ENCODE measurements around the gene SCAF8. TPM values are rescaled to one million over a fixed set of nuclear protein-coding genes. Genes with fewer than 3 reads are reported as not detected.

SCAF8 gene
- total and polyA plus RNA-seq, 9 of the 15 experiments (the other 6 are each of a cell fraction or from before 2014, with no cell fraction given): 10.5 to 46.6 (median 23.2) TPM

- TF ChIP-seq CREB3L1 (IDR thresholded peaks at IDR 0.05; ENCODE audit: borderline replicate concordance, low read depth) (peak; percentile 69), ZBTB9 (CRISPR knock-in tag; IDR thresholded peaks at IDR 0.05) (no peak), NR4A1 (CRISPR knock-in tag; IDR thresholded peaks at IDR 0.05) (no peak), NR4A1 (tag; IDR thresholded peaks at IDR 0.05) (peak; percentile 15), FOSL1 (tag; conservative IDR thresholded peaks at IDR 0.05) (no peak; the same call in 1 of the 2 replicates), PYGO2 (tag; IDR thresholded peaks at IDR 0.05) (no peak), ZBTB1 (CRISPR knock-in tag; IDR thresholded peaks at IDR 0.05; ENCODE audit: borderline replicate concordance, low read depth) (no peak), HIVEP1 (CRISPR knock-in tag; IDR thresholded peaks at IDR 0.05) (no peak), CTBP1 (IDR thresholded peaks at IDR 0.05; ENCODE audit: borderline replicate concordance) (peak; percentile 95), U2AF1 (optimal IDR thresholded peaks at IDR 0.05; ENCODE audit: low read depth, low read length) (no peak), BRCA1 (IDR thresholded peaks at IDR 0.05) (no peak), BRCA1 (CRISPR knock-in tag; IDR thresholded peaks at IDR 0.05) (no peak), ATF4 (CRISPR knock-in tag; IDR thresholded peaks at IDR 0.05) (no peak), KAT8 (IDR thresholded peaks at IDR 0.05; ENCODE audit: low read depth) (no peak), SMAD2 (IDR thresholded peaks at IDR 0.05; ENCODE audit: low read depth, low read length) (no peak), ZNF134 (CRISPR knock-in tag; conservative IDR thresholded peaks at IDR 0.05) (no peak), CEBPB (tag; IDR thresholded peaks at IDR 0.05) (no peak), TAF1 (IDR thresholded peaks at IDR 0.05; ENCODE audit: control insufficient read depth, extremely low read depth, insufficient read depth, low read length, severe bottlenecking) (peak; percentile 95), PREB (CRISPR knock-in tag; IDR thresholded peaks at IDR 0.05) (no peak), NR1H2 (CRISPR knock-in tag; IDR thresholded peaks at IDR 0.05) (0 out of 2 replicates have a peak, but pooled peaks have one; percentile 51), ARHGAP35 (IDR thresholded peaks at IDR 0.05; ENCODE audit: partially characterized antibody) (no peak), PTRF (tag; IDR thresholded peaks at IDR 0.05) (no peak), KLF10 (CRISPR knock-in tag; IDR thresholded peaks at IDR 0.05) (no peak), ZNF57 (CRISPR knock-in tag; IDR thresholded peaks at IDR 0.05) (no peak), SNRNP70 (optimal IDR thresholded peaks at IDR 0.05; ENCODE audit: low read depth, low read length) (no peak), MBD2 (IDR thresholded peaks at IDR 0.05; ENCODE audit: borderline replicate concordance, low read depth) (peak; percentile 43; the same call in 1 of the 2 replicates), NCOA1 (IDR thresholded peaks at IDR 0.05; ENCODE audit: low read depth) (no peak)
Measured at GRCh38 chr6:154733183-154733625, at the start of gene SCAF8 (continued).

All from K562 (cell line).